Erythroblast (primary cell): ENCODE data around the gene SLC12A9.

Source experiments
- GATA1 ChIP-seq: IDR thresholded peaks from 2 replicates; pipeline ENCODE4 v1.6.1; 2011; ENCODE audit warnings: low read depth, mild to moderate bottlenecking, control low read depth, low read length, moderate library complexity
- POLR2A ChIP-seq: IDR thresholded peaks from 2 replicates; pipeline ENCODE4 v1.6.1; 2011; ENCODE audit warnings: mild to moderate bottlenecking, low read length

GRCh38 chr7:100855515-100855914 lies 3.0 kb downstream of the SLC12A9 start:
- TF ChIP-seq POLR2A (no peak), GATA1 (no peak)
